GM18909 (cell line): ENCODE data around the gene ARID5A.

Experiments
- ATAC-seq: cut with Tn5 transposase; IDR thresholded peaks from one replicate; pipeline ENCODE4 v1.9.1; 2021; ENCODE audit warnings: mild to moderate bottlenecking; ENCODE audit not compliant: unreplicated experiment, poor library complexity

ARID5A gene

GRCh38 chr2:96537734-96538486, 1.4 kb downstream of the ARID5A start:
- ATAC-seq, result no peak

- ATAC-seq, result no peak
These were observed 2.1 kb downstream of the ARID5A start for GRCh38 chr2:96538487-96539214.

- no peak for ATAC-seq
These were observed 2.8 kb downstream of the ARID5A start for GRCh38 chr2:96539215-96539920.

GRCh38 chr2:96540136-96540535, 3.6 kb downstream of the ARID5A start:
- ATAC-seq, result no peak

GRCh38 chr2:96541398-96542152, 5.0 kb downstream of the ARID5A start:
- no peak for ATAC-seq

GRCh38 chr2:96542357-96542977, 5.9 kb downstream of the ARID5A start:
- ATAC-seq, result no peak

- no peak for ATAC-seq
These were observed 9.8 kb downstream of the ARID5A start for GRCh38 chr2:96546321-96546720.

GRCh38 chr2:96546797-96547196, 10.2 kb downstream of the ARID5A start:
- no peak for ATAC-seq

GRCh38 chr2:96547203-96547641, 10.7 kb downstream of the ARID5A start:
- ATAC-seq, result no peak

- no peak for ATAC-seq
These were observed 11.2 kb downstream of the ARID5A start for GRCh38 chr2:96547731-96548171.

- no peak for ATAC-seq
These were observed 12.3 kb downstream of the ARID5A start for GRCh38 chr2:96548558-96549465.

- ATAC-seq, result no peak
These were observed 12.9 kb downstream of the ARID5A start for GRCh38 chr2:96549466-96549785.

- ATAC-seq, result no peak
These were observed 13.6 kb downstream of the ARID5A start for GRCh38 chr2:96549967-96550786.

- ATAC-seq, result no peak
These were observed 14.4 kb downstream of the ARID5A start for GRCh38 chr2:96550787-96551604.

GRCh38 chr2:96551605-96552314, 15.2 kb downstream of the ARID5A start:
- ATAC-seq, result no peak

- no peak for ATAC-seq
These were observed 16.0 kb downstream of the ARID5A start for GRCh38 chr2:96552315-96553175.
